SHP77 (cell line): ENCODE measurements around the gene STK11.
A peak's percentile ranks its signal among the peaks of the same experiment; 100 is the strongest.

ENCODE experiments used
- DNase-seq, 2 experiments: peaks; one replicate each; lab custom pipeline; 2025; lab: John Stamatoyannopoulos, UW

STK11 gene

DNA sequence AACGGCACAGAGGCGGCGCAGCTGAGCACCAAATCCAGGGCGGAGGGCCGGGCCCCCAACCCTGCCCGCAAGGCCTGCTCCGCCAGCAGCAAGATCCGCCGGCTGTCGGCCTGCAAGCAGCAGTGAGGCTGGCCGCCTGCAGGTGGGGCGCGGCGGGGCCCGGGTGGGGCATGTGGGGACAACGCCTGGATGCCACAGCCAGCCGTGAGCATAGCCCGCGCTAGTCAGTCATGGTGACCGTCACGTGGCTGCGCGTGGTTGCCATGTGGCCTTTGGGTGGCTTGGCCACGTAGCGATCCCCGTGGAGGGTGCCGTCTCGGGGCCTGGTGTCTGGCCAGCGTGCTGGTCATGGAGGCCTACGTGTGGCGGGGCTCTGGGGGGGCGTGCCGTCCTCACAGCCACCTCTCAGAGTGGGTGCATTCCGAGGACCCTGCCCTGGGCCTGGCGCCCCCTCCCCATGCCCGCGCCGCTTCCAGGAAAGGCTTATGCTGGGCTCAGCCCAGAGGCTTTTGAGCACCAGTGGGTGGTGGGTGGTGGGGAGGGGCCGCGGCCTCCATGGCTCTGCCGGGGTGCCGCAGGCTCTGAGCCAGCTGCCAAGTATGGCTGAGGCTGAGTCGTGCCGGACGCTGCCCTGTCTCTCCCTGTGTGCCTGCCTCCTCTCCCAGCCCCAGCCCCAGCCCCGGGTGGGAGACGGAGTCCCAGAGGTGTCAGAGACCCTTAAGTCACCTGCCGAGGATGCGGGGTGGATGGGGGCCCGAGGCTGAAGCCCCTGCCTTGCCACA, 21.1 kb downstream of the STK11 start:
- DNase-seq = no peak

DNA sequence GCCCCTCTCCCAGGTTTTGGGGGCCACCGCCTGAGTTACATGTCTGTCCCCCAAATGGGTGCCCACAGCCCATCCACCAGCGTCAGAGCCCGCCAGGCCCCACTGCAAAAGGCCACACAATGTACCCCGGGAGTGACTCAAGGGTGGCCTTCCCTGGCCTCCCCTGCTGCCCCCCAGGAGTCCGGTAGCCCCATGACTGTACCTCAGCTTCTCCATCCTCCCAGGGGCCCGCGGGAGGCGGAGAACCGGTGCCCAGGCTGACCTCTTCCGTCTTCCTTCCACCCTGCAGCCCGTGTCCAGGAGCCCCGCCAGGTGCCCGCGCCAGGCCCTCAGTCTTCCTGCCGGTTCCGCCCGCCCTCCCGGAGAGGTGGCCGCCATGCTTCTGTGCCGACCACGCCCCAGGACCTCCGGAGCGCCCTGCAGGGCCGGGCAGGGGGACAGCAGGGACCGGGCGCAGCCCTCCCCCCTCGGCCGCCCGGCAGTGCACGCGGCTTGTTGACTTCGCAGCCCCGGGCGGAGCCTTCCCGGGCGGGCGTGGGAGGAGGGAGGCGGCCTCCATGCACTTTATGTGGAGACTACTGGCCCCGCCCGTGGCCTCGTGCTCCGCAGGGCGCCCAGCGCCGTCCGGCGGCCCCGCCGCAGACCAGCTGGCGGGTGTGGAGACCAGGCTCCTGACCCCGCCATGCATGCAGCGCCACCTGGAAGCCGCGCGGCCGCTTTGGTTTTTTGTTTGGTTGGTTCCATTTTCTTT, 21.9 kb downstream of the STK11 start:
- no peak for DNase-seq

DNA sequence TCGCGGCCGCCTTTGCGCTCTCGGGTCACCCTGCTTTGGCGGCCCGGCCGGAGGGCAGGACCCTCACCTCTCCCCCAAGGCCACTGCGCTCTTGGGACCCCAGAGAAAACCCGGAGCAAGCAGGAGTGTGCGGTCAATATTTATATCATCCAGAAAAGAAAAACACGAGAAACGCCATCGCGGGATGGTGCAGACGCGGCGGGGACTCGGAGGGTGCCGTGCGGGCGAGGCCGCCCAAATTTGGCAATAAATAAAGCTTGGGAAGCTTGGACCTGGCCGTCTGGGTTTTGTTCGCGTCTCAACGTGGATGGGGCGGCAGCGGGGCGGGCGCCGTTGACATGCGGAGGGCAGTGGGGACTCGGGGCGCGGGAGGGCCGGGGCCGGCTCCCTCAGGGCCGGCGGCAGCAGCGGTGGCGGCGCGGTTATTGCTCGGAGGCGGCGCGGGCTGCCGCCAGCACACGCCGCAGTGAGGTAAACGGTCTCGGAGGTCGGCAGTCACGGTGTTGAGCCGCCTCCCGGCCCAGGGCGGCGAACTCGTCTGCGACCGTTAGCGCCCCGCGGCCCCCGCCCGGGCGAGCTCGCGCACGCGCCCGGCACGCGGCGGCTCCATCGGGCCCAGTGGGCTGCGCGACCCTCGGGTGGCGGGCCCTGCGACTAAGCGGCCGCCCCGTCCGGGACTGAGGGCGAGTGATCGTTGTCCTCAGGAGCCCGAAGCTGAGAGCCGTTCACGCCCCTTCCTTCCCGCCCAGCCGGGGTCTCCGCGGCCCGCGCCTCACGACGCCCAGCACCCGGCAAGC, 22.8 kb downstream of the STK11 start:
- DNase-seq = no peak

GRCh38 chr19:1229056-1229923, 23.7 kb downstream of the STK11 start:
- DNase-seq = no peak

- DNase-seq = no peak
Measured at GRCh38 chr19:1229924-1230782, 24.6 kb downstream of the STK11 start.

- no peak for DNase-seq
Measured at GRCh38 chr19:1230783-1231489, 25.4 kb downstream of the STK11 start.

DNA sequence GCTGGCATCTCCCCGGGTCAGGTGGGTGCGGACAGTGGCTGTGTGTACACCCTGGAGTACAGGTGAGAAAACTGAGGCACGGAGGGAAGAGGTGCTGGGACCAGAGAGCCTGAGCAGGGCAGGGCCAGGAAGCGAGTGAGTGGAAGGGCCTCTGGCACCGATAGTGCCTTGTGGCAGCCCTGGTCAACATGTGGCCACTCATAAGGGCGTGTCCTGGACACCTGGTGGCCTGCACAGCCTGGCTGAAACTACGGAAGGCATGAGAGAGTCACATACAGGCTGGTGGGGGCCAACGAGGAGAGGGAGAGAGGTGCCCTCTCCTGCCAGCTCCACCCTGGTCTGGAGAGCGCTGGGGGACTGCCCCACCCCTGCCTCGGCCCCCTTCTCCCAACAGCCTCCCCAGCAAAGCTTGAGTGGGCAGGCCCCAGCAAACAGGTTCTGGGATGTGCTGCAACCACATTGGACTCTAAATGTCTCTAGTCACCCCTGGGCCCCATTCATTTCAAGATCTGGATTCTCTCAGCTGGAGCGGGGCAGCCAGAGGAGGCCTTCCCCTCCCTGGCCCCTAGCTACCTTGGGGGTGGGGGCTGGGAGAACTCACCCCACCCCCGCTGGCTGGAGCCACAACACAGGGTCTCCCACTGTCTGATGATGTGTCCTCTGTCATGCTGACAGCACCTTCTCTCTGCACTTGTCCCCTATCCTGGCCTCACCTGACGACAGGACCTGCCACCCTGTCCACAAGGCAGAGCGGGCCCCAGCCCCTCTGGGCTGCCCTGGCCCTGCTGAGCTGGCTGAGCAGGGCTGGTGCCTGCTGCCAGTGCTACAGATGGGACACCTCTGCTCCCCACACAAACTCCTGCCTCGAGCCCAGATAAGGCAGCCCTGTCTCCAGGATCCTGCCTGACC, 26.4 kb downstream of the STK11 start:
- no peak for DNase-seq

- DNase-seq = no peak
Measured at GRCh38 chr19:1232652-1233072, 27.1 kb downstream of the STK11 start.

- no peak for DNase-seq
Measured at GRCh38 chr19:1233115-1233667, 27.6 kb downstream of the STK11 start.

GRCh38 chr19:1234051-1234954, 28.7 kb downstream of the STK11 start:
- no peak for DNase-seq

DNA sequence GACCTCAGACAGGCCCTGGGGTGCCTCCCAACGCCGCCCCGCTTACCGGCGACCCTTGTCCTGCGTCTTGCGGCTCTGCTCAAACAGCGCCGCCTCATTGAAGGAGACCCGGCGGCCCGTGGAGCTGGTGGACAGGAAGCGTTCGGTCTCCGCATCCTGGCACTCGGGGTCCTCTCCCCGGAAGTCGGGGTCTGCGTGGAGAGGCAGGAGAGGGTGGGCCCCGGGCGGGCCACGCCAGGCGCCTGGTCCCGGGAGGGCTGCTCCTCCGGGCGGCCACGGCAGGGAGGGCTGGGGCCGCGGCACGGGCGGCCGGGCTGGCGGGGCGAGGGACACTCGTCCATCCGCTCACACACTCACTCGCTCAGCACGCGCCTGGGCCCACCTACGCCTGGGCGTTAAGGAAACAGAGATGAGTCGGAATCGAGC, 29.4 kb downstream of the STK11 start:
- no peak for DNase-seq

DNA sequence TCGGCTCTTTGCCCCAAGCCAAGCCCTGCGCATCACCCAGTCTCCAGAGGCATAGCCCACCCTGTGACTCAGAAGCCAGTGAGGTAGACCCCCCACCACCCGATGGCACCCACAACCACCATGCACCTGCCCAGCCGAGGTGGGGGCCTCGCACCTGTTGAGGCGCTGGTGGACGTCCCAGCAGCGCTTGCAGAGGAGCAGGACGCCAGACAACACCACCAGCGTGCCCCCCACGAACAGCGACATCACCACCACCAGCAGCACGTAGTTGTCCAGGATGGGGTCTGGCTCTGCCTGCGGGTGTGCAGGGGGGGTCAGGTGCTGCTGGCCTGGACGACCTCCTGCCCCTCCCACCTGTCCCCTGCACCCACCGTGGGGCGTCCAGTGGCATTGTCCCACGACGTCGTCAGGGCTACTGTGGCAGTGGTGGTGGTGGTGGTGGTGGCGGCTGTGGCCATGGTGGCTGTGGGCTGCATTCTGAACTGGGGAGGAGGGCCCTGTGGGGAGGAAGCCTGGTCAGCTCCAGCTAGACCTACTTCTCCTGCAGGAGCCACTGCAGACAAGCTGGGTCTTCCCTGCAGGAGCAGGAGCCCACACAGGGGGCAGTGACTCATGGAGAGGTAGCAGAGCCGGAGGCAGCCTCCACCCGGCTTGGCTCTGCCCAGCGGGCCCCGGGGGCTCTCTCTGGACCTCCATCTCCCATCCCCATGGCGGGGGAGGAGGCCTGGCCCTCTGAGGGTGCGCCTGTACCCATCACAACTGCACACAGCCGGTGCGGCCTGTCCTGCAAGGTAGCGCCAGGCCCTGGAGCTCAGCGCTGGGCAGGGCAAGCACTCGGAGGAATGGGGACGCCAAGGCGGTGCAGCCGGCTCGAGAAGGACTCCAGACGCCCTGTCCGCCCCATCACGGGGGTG, 30.3 kb downstream of the STK11 start:
- no peak for DNase-seq

- no peak for DNase-seq
Measured at GRCh38 chr19:1236576-1236975, 31.0 kb downstream of the STK11 start.

DNA sequence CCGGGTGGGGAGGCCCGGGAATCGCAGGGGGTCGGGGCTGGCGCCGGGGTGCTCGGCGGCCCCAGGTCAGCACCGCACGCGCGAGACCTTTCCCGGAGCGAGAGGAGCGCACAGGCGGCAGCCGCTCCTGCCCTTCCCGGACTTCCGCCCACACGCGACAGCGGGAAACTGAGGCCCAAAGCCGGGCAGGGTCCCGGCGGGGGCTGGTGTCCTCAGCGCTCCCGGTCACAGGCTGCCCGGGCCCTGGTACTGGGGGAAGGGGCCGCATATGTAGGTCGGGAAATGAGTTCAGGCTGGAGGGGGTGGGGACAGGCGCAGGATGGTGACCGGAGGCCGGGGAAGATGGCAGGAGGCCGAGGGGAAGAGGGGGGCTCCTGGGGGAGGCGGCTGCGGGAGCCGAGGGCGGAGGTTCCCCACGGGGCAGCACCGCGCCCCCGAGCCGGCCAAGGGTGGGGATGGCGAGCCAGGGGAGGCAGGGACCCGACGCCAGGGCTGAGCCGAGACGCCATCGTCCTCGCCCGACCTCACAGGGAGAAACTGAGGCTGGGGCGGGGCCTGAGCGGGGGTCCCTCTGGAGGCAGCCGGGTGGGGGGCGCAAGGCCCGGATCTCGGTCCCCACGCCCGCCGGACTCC, 31.6 kb downstream of the STK11 start:
- DNase-seq = no peak

DNA sequence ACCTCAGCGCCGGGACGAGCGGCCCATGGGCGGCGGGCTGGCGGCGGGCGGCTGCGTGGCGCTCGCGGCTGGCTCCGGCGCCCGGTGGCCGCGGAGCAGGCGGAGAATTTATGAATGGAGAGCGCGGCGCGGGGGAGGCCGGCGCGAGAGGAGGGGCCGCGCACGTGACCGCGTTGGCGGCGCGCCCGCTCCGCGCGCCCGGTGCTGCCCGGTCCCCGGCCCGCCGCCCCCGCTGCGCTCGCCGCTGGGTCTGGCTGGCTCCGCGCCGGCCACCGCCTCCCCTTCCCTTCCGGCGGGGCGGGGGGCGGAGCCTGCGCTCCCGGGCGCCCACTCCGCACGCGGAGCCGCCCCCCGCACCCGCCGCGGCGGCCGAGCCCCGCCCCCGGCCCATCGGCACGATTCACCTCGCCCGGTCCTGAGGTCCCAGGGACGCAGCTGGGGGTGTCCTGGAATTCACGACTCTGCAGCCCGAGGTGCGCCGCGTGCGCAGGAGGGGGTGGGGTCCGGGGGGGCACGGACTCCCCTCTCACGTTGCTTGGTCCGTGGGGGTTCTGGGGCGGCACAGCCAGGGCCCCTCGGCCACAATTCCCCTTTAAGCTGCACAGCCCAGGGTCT, 32.3 kb downstream of the STK11 start, which contains the start of gene CBARP:
CBARP (minus strand) TSS at position 252 of the 615 bp plus-strand sequence. CDS start 1,905 bp downstream, outside the sequence.
- peak in 1 of 2 experiments; percentile 53 for DNase-seq
